HepG2 (cell line): ENCODE measurements around the gene BATF. TPM values are rescaled to one million over a fixed set of nuclear protein-coding genes. Genes with fewer than 3 reads are reported as not detected.

Experiments
- CENPBD1 ChIP-seq: sonication (generic); formaldehyde crosslinking; IDR thresholded peaks from 2 replicates; pipeline ENCODE4 v1.8.0; 2022; ENCODE audit warnings: missing genetic modification reagents, low read depth, mild to moderate bottlenecking, borderline replicate concordance
- FOXO1 ChIP-seq: sonication (generic); formaldehyde crosslinking; IDR thresholded peaks from 2 replicates; pipeline ENCODE4 v1.4.0; 2020; ENCODE audit warnings: missing genetic modification reagents
- FOXP4 ChIP-seq: sonication (generic); formaldehyde crosslinking; IDR thresholded peaks from 2 replicates; pipeline ENCODE4 v1.4.0; 2020; ENCODE audit warnings: missing genetic modification reagents
- KLF15 ChIP-seq: sonication (generic); formaldehyde crosslinking; IDR thresholded peaks from 2 replicates; pipeline ENCODE4 v1.8.1; 2023; ENCODE audit warnings: borderline replicate concordance, mild to moderate bottlenecking, inconsistent platforms, missing genetic modification reagents, mixed read lengths
- NFKB2 ChIP-seq: sonication (generic); formaldehyde crosslinking; IDR thresholded peaks from 2 replicates; pipeline ENCODE4 v1.4.0; 2020; ENCODE audit warnings: missing genetic modification reagents, borderline replicate concordance
- PHB2 ChIP-seq: fragments of 450-650 bp; IDR thresholded peaks from 2 replicates; pipeline ENCODE4 v1.6.1; 2018; ENCODE audit not compliant: partially characterized antibody
- POLR2G ChIP-seq: fragments of 200-400 bp; formaldehyde crosslinking; IDR thresholded peaks from 2 replicates; pipeline ENCODE4 v1.6.1; 2018; ENCODE audit warnings: mild to moderate bottlenecking, low read depth, low read length, moderate library complexity
- SYNCRIP ChIP-seq: fragments of 200-400 bp; formaldehyde crosslinking; IDR thresholded peaks from 2 replicates; pipeline ENCODE4 v1.6.1; 2018; ENCODE audit warnings: mild to moderate bottlenecking, low read depth, low read length; ENCODE audit not compliant: insufficient read depth
- TBX3 ChIP-seq: fragments of 450-650 bp; IDR thresholded peaks from 2 replicates; pipeline ENCODE4 v1.6.1; 2017; ENCODE audit warnings: antibody characterized with exemption, mild to moderate bottlenecking, inconsistent platforms, borderline replicate concordance
- ZC3H13 ChIP-seq: sonication (generic); formaldehyde crosslinking; IDR thresholded peaks from 2 replicates; pipeline ENCODE4 v1.8.1; 2023; ENCODE audit warnings: mild to moderate bottlenecking, missing genetic modification reagents, moderate library complexity
- ZNF747 ChIP-seq: sonication (generic); formaldehyde crosslinking; IDR thresholded peaks from 2 replicates; pipeline ENCODE4 v1.8.1; 2023; ENCODE audit warnings: missing genetic modification reagents, mild to moderate bottlenecking, borderline replicate concordance
- ZNF775 ChIP-seq: sonication (generic); formaldehyde crosslinking; IDR thresholded peaks from 2 replicates; pipeline ENCODE4 v1.4.0; 2020; ENCODE audit warnings: missing genetic modification reagents, mild to moderate bottlenecking, moderate library complexity, borderline replicate concordance
- ZSCAN22 ChIP-seq: sonication (generic); formaldehyde crosslinking; IDR thresholded peaks from 2 replicates; pipeline ENCODE4 v1.4.0; 2020; ENCODE audit warnings: mild to moderate bottlenecking, missing genetic modification reagents
- polyA plus RNA-seq, 8 experiments: library from polyadenylated mRNA; depleted of rRNA in 3 of 8; stranded (reverse) in 7 of 8; unstranded in 1 of 8; fragments of >200 nt; fragmentation: Illumina TruSeq in 4 of 8; extraction: Trizol in 4 of 8; gene quantifications; 2 replicates each; pipeline versions ENCODE4 v1.2.1 to v1.2.3, GENCODE V29; 2011 to 2016; ENCODE audit warnings: low read depth in 4 of 8, missing spikeins in 1 of 8, mixed read lengths in 1 of 8; ENCODE audit not compliant: insufficient read depth in 1 of 8
- total RNA-seq, 5 experiments: library from RNA; depleted of rRNA; stranded (reverse); fragments of >200 nt; fragmentation: Illumina TruSeq; extraction: Trizol; gene quantifications; 2 replicates each; pipeline ENCODE4 v1.2.3, GENCODE V29; 2016; ENCODE audit warnings: low read depth in 1 of 5
- TF ChIP-seq, protein P1 (sequence below): fragments of 450-650 bp; IDR thresholded peaks from 2 replicates; pipeline ENCODE4 v1.6.1; 2016
- TF ChIP-seq, protein P2 (sequence below): sonication (generic); formaldehyde crosslinking; IDR thresholded peaks from 2 replicates; pipeline ENCODE4 v1.4.0; 2020; ENCODE audit warnings: mild to moderate bottlenecking, missing genetic modification reagents
- TF ChIP-seq, protein P3 (sequence below): sonication (generic); formaldehyde crosslinking; IDR thresholded peaks from 2 replicates; pipeline ENCODE4 v1.4.0; 2020; ENCODE audit warnings: missing genetic modification reagents, borderline replicate concordance
- TF ChIP-seq, protein P4 (sequence below): sonication (generic); formaldehyde crosslinking; IDR thresholded peaks from 2 replicates; pipeline ENCODE4 v1.9.0; 2022; ENCODE audit warnings: low read depth, missing genetic modification reagents

Gene BATF
- total and polyA plus RNA-seq, 2 of the 13 experiments (the other 11 are each of a cell fraction or from before 2014, with no cell fraction given), result 0.22 to 0.37 TPM

DNA sequence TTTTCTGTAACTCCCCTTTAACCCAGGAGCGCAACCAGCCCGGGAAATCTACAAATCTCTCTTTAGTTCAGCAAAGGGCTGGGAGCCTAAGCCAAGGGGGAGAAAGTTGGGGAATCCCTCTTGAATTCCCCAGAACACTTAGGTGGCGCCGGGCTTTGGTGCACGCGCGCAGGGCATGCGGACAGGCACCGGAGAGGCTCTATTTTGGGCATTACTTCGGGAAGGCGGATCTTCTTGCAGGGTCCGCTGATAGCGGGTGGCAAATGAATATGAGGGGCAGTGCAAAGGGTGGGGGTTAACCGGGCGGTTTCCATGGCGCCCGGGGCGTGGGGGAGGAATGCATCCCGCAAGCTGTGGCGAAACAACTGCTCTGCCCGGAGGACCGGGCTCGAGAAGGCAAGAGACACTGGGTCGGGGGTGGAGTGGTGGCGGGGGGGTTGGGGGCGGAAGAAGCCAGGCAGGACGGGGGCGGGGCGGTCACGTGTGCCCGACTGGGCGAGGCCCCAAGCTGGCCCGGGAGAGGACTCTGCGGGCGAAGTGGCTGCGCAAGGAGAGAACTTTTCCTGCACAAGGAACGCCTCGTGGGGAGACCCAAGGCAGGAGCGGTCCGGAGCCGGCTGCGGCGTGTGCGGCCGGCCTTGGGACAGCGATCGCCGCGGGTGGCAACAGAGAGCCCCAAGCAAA, 56.0 kb downstream of the BATF start, which contains the start of gene FLVCR2 (continued):
- TF ChIP-seq TBX3, result no peak
- TF ChIP-seq, protein P1, sequence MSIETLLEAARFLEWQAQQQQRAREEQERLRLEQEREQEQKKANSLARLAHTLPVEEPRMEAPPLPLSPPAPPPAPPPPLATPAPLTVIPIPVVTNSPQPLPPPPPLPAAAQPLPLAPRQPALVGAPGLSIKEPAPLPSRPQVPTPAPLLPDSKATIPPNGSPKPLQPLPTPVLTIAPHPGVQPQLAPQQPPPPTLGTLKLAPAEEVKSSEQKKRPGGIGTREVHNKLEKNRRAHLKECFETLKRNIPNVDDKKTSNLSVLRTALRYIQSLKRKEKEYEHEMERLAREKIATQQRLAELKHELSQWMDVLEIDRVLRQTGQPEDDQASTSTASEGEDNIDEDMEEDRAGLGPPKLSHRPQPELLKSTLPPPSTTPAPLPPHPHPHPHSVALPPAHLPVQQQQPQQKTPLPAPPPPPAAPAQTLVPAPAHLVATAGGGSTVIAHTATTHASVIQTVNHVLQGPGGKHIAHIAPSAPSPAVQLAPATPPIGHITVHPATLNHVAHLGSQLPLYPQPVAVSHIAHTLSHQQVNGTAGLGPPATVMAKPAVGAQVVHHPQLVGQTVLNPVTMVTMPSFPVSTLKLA, result no peak
- 0 out of 2 replicates have a peak, but pooled peaks have one; percentile 37 for TF ChIP-seq NFKB2 (CRISPR knock-in tag)
- no peak for TF ChIP-seq ZNF747 (CRISPR knock-in tag)
- no peak for TF ChIP-seq ZNF775 (CRISPR knock-in tag)
- no peak for TF ChIP-seq KLF15 (CRISPR knock-in tag)
- no peak for TF ChIP-seq FOXO1
- TF ChIP-seq POLR2G, result peak; percentile 46; the same call in 1 of the 2 replicates
- TF ChIP-seq PHB2, result no peak
- TF ChIP-seq ZSCAN22 (CRISPR knock-in tag), result no peak
- no peak for TF ChIP-seq CENPBD1
- TF ChIP-seq FOXP4 (CRISPR knock-in tag), result peak; percentile 15; the same call in 1 of the 2 replicates
- no peak for TF ChIP-seq SYNCRIP
- no peak for TF ChIP-seq ZC3H13 (CRISPR knock-in tag)
- TF ChIP-seq, protein P2, sequence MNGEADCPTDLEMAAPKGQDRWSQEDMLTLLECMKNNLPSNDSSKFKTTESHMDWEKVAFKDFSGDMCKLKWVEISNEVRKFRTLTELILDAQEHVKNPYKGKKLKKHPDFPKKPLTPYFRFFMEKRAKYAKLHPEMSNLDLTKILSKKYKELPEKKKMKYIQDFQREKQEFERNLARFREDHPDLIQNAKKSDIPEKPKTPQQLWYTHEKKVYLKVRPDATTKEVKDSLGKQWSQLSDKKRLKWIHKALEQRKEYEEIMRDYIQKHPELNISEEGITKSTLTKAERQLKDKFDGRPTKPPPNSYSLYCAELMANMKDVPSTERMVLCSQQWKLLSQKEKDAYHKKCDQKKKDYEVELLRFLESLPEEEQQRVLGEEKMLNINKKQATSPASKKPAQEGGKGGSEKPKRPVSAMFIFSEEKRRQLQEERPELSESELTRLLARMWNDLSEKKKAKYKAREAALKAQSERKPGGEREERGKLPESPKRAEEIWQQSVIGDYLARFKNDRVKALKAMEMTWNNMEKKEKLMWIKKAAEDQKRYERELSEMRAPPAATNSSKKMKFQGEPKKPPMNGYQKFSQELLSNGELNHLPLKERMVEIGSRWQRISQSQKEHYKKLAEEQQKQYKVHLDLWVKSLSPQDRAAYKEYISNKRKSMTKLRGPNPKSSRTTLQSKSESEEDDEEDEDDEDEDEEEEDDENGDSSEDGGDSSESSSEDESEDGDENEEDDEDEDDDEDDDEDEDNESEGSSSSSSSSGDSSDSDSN (CRISPR knock-in tag), result 0 out of 2 replicates have a peak, but pooled peaks have one; percentile 24
- TF ChIP-seq, protein P3, sequence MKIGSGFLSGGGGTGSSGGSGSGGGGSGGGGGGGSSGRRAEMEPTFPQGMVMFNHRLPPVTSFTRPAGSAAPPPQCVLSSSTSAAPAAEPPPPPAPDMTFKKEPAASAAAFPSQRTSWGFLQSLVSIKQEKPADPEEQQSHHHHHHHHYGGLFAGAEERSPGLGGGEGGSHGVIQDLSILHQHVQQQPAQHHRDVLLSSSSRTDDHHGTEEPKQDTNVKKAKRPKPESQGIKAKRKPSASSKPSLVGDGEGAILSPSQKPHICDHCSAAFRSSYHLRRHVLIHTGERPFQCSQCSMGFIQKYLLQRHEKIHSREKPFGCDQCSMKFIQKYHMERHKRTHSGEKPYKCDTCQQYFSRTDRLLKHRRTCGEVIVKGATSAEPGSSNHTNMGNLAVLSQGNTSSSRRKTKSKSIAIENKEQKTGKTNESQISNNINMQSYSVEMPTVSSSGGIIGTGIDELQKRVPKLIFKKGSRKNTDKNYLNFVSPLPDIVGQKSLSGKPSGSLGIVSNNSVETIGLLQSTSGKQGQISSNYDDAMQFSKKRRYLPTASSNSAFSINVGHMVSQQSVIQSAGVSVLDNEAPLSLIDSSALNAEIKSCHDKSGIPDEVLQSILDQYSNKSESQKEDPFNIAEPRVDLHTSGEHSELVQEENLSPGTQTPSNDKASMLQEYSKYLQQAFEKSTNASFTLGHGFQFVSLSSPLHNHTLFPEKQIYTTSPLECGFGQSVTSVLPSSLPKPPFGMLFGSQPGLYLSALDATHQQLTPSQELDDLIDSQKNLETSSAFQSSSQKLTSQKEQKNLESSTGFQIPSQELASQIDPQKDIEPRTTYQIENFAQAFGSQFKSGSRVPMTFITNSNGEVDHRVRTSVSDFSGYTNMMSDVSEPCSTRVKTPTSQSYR (CRISPR knock-in tag), result 0 out of 2 replicates have a peak, but pooled peaks have one; percentile 7
- TF ChIP-seq, protein P4, sequence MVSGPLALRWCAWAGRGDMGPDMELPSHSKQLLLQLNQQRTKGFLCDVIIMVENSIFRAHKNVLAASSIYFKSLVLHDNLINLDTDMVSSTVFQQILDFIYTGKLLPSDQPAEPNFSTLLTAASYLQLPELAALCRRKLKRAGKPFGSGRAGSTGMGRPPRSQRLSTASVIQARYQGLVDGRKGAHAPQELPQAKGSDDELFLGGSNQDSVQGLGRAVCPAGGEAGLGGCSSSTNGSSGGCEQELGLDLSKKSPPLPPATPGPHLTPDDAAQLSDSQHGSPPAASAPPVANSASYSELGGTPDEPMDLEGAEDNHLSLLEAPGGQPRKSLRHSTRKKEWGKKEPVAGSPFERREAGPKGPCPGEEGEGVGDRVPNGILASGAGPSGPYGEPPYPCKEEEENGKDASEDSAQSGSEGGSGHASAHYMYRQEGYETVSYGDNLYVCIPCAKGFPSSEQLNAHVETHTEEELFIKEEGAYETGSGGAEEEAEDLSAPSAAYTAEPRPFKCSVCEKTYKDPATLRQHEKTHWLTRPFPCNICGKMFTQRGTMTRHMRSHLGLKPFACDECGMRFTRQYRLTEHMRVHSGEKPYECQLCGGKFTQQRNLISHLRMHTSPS (CRISPR knock-in tag), result no peak
